C4-2B (cell line): Measurements from ENCODE around the gene SLC22A1.

Source experiments
- ZFX ChIP-seq: fragments of 450-650 bp; IDR thresholded peaks from 2 replicates; pipeline ENCODE4 v1.6.1; 2017
- TF ChIP-seq, protein P1 (sequence below): fragments of 450-650 bp; conservative IDR thresholded peaks from 2 replicates; pipeline ENCODE4 v1.5.1; 2017; ENCODE audit warnings: mild to moderate bottlenecking

DNA sequence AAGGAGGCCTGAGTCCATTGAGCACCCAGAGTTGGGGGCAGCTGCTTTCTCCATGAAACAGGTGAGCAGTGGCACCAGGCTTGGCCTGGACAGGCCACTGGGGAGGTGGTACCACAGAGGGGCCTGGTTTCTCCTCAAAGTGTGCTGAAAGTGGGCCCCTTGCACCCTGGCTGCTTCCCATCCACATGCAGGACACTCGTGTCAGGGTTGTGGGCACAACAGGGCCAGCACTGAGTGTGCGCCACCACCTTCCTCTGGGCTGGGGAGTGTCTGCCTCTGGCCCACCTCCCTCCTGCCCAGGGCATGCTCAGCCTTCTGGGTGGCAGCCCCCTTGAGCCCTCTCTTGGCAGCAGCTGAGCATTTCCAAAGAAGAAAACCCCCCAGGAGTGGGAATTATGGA is 5.2 kb upstream of the SLC22A1 start:
- TF ChIP-seq, protein P1, sequence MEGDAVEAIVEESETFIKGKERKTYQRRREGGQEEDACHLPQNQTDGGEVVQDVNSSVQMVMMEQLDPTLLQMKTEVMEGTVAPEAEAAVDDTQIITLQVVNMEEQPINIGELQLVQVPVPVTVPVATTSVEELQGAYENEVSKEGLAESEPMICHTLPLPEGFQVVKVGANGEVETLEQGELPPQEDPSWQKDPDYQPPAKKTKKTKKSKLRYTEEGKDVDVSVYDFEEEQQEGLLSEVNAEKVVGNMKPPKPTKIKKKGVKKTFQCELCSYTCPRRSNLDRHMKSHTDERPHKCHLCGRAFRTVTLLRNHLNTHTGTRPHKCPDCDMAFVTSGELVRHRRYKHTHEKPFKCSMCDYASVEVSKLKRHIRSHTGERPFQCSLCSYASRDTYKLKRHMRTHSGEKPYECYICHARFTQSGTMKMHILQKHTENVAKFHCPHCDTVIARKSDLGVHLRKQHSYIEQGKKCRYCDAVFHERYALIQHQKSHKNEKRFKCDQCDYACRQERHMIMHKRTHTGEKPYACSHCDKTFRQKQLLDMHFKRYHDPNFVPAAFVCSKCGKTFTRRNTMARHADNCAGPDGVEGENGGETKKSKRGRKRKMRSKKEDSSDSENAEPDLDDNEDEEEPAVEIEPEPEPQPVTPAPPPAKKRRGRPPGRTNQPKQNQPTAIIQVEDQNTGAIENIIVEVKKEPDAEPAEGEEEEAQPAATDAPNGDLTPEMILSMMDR, result no peak
- TF ChIP-seq ZFX, result no peak
